MV-4-11 (cell line): ENCODE data around the gene MYBPC1.
A peak's percentile ranks its signal among the peaks of the same experiment; 100 is the strongest.

Experiments used
- DNase-seq: peaks from one replicate; lab custom pipeline; 2025; lab: John Stamatoyannopoulos, UW

MYBPC1 gene

DNA sequence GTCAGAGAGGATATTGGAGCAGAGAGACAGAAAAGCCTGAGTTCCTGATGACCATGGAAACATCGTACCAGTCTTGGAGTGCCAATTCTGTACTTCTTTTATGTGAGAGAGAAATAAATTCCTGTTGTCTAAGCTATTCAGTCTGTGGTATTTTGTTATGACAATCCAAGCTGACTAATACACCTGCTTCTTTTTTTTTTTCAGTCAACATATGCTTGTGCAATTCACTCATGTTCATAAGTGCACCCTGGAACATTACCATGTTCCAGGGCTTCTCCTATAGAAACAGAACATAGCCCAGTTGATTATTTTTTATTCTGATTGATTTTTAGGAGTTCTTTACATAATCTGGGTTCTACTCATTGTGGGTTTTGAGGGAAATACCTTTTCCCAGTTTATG lies 100.9 kb downstream of the MYBPC1 start:
- no peak for DNase-seq

DNA sequence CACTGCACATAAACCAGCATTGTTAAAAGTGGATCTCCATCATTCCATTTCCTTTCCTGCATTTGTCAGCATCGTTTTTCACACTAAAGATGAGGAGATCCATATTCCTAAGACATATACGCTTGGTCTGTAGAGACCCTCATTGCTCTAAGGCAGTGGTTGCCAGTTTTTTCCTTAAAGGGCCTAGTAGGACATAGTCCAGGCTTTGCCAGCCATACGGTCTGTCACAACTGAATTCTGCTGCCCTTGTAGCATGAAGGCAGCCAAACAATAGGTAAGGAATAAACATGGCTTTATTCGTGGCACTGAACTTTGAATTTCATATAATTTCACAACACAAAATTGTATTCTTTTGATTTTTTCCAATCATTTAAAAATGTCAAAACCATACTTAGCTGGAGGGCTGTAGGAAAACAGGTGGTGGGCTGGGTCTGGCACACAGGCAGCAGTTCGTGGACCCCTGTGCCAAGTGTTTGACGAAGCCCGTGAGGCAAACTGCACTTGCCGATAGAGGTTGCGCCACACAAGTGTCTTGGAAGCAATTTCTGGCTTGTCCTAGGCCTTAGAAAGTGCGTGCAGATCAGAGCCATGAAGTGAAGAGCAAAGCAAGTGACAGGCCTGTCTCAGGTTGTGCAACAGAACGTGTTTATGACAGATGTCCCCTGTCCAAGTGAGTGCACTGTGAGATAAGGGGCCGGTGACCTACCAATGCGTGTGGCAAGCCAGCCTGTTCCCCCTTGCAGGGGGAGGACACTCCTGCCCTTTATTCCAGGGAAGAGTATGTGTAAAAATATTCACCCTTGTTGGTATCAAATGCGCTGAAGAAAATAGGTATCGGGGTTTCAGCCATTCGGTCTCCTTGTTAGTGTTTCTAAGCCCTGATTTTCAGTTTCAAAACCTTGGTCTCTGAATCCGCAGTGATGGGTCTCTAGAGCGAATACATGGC lies 101.8 kb downstream of the MYBPC1 start:
- DNase-seq: peak; percentile 40

DNA sequence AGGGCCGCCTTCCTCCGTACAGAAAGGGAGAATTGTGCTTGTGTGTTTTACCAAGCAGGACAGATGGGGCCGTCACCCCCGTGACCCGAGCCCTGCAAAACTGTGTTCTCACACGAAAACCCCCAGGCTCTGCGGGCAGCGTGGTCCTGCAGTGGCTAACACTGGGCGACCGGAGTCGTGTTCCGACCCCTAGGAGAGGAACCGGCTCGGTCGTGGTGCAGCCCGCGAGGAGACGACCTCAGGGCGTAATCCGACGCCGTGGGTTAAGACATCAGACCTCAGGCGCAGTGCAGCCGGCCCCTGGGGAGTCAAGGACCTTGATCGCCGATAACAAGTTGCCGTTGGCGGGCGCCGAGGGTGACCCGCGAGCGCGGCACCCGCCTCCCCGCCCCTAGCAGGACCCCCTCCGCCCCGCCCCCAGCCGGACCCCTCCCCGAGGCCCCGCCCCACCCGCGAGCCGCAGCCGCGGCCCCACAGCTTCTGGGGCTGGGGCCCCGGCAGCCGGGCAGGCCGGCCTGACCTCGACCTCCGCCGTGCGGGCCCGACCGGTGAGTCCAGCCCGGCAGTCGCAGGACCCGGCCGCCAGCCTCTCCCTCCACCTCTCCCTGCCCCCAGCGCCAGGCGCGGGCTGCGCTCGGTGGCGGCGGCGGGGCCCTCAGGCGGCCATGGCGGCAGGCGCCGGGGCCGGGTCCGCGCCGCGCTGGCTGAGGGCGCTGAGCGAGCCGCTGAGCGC lies 102.6 kb downstream of the MYBPC1 start, which contains the start of gene CHPT1:
Gene CHPT1 (plus strand): TSS at position 444 of the 733 bp plus-strand sequence. CDS start 222 bp downstream, at position 666.
- DNase-seq: peak; percentile 16

DNA sequence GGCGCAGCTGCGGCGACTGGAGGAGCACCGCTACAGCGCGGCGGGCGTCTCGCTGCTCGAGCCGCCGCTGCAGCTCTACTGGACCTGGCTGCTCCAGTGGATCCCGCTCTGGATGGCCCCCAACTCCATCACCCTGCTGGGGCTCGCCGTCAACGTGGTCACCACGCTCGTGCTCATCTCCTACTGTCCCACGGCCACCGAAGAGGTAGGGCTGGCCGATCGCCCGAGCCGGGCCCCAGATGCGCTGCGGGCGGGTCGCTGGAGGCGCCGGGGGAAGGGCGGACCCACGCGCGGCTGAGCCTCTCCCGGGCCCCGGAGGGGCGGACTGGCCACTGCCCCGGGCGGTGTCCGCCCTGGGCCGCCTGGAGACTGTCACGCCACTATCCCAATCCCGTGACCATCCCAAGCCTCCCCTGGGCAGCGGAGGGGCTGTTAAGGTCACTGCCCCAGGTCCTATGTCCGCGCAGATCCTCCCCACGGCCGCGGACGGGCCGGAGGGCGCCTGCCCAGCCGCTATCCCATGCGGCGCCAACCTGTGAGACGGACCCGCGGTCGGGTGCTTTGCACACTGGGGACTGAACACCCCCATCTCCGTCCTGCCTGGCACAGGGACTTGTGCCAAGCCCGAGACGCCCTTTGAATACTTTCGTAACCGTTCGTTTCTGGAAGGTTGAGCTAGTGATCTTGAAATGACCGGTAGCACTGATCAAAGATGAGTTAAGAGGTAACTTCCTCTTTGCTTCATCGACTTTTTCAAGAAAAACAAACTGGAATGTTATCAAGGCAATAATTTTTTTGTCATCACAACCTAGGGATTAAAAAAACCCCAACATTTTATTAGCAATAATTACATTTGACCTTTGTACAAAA lies 103.4 kb downstream of the MYBPC1 start:
- no peak for DNase-seq

DNA sequence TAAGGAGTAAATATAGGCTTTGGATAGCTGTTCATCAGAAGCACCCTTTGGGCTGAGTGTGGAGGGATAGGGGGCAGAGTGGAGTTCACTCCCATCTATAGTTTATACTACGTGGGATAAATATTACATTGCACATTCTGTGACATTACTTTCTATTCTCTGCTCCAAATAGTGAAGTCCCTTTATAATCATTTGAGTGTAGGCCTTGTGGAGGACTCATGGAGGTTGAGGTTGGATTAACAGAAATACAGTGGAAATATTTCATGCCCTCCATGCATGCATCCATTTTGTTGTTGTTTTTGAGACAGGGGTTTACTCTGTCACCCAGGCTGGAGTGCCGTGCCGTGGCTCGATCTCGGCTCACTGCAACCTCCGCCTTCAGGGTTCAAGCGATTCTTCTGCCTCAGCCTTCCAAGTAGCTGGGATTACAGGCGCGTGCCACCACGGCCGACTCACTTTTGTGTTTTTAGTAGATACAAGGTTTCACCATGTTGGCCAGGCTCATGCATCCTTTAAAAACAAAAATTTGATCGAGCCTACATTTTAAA lies 104.1 kb downstream of the MYBPC1 start:
- no peak for DNase-seq

GRCh38 chr12:101700299-101700820 lies 105.6 kb downstream of the MYBPC1 start:
- no peak for DNase-seq

DNA sequence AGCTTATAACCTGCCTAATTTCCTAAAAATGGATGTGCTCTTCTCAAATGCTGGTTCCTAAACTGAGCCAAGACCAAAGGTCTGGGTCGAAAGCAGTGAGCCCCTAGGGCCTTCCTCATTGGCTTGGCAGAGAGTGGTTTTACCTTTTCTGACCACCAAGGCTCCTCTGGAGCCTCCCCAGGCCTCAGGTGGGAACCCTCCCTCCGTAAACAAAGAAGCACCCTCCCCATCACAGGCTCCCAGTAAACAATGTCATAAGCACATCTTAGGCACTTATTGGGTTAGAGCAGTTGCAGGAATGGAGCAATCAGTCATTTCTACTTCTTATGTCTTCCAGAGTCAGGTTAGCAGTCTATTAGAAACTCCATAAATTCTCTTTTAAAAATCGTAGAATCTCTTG lies 108.7 kb downstream of the MYBPC1 start:
- no peak for DNase-seq

- no peak for DNase-seq
Observed at GRCh38 chr12:101706403-101706802, 111.6 kb downstream of the MYBPC1 start.

DNA sequence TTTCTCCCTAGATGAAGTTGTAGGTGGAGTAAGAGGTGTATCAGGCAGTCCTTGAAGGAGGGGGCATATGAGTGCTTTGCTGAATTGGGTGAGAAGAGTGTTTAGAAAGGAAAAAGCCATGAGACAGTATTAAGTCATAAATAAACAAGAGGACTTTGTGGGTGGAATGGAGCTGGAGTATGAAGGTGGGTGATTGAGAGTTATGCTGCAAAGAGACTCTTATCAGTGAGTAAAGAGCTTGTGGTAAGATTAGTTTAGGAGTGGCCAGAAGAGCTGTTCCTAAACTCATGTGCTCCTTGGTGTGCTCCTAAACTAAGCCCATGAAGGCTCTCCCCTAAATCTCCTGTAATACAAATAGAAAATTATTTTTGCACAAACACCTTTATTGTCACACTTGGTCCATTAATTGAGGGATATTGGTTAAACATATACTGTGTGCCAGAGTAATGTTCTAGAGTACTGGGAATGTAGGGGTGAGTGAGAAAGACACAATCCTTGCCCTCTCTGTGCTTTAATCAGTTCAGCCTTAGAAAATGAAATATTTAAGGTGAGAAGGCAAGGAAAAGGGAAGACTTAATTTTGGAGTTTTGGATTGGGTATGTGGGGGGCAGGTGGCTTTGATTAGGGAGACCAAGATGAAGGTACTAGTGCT lies 112.5 kb downstream of the MYBPC1 start:
- DNase-seq: no peak

GRCh38 chr12:101710288-101710687 lies 115.5 kb downstream of the MYBPC1 start:
- no peak for DNase-seq

DNA sequence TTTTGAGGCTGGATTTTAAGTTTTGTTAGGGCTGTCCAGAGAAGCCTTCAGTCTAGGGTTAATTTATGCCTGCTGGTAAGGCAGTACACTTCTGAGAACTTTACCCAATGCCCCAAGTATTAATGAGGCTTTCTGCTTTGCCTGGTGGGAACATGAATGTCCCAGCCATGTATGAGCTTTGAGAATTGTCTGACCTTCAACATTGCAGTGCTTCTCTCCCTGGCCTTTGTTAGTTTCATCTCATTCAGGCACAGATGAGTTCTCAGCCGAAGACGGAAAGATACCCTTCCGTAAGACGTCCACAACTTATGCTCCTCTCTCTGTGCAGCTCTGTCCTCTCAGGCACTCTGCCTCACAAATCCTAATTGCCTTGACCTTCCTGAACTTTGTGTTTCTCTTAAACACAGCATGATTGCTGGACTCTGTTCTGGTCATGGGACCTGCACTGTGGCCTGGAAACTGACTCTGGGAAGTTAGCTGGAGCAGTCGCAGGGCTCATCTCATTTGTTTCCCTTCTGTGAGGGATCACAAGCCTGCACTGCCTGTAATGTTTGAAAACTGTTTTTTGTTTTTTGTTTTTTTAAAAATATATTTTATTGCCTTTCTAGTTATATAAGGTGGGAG lies 118.4 kb downstream of the MYBPC1 start:
- DNase-seq: no peak

DNA sequence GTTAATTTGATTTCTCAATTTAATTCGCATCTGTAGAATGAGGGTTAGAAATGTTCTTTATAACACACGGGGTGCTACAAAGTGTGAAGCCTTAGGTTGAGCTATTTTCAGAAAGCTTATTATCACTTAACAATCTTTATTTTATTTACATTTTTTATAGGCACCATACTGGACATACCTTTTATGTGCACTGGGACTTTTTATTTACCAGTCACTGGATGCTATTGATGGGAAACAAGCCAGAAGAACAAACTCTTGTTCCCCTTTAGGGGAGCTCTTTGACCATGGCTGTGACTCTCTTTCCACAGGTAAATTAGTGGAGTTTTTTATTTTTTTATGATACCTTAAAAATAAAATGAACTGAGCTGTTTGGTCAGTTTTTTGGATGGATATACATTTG lies 119.2 kb downstream of the MYBPC1 start:
- no peak for DNase-seq

GRCh38 chr12:101714877-101715444 lies 120.2 kb downstream of the MYBPC1 start:
- peak; percentile 52 for DNase-seq

- DNase-seq: no peak
Observed at GRCh38 chr12:101719566-101719965, 124.8 kb downstream of the MYBPC1 start.

DNA sequence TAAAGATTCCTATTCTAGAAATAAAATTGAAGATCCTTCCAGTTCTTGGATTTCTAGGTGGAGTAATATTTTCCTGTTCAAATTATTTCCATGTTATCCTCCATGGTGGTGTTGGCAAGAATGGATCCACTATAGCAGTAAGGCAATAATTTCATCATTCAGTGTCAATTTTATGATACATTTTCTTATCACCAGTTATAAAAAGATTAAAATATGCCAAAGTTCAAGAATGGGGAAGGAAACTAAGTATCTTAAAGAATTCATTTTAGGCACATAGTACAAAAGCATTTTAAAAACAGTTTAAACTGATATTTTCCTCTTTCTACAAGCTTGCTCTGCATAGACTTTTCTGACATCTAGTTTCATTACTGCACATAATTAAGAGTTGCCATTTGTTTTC lies 125.3 kb downstream of the MYBPC1 start:
- no peak for DNase-seq

- DNase-seq: no peak
Observed at GRCh38 chr12:101722392-101722791, 127.6 kb downstream of the MYBPC1 start.

- DNase-seq: no peak
Observed at GRCh38 chr12:101727098-101727497, 132.3 kb downstream of the MYBPC1 start.

GRCh38 chr12:101729842-101730241 lies 135.1 kb downstream of the MYBPC1 start:
- DNase-seq: no peak

DNA sequence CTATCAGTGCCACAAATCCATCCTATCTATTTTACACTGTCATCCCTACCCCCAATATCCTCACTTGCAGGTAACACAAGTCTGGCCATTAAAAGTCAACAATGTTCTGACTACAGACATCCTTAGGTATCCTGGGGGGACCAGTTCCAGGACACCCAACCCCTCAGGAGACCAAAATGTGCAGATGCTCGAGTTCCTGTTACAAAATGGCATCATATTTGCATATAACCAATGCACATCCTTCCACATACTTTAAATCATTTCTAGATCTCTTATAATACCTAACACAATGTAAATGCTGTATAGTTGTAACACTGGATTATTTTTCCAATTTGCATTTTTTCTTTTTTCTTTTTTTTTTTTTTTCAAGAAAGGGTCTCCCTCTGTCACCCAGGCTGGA lies 137.5 kb downstream of the MYBPC1 start:
- no peak for DNase-seq

- DNase-seq: no peak
Observed at GRCh38 chr12:101733166-101733565, 138.4 kb downstream of the MYBPC1 start.
